ENCODE data around the gene STK11IP.

STK11IP gene

DNA sequence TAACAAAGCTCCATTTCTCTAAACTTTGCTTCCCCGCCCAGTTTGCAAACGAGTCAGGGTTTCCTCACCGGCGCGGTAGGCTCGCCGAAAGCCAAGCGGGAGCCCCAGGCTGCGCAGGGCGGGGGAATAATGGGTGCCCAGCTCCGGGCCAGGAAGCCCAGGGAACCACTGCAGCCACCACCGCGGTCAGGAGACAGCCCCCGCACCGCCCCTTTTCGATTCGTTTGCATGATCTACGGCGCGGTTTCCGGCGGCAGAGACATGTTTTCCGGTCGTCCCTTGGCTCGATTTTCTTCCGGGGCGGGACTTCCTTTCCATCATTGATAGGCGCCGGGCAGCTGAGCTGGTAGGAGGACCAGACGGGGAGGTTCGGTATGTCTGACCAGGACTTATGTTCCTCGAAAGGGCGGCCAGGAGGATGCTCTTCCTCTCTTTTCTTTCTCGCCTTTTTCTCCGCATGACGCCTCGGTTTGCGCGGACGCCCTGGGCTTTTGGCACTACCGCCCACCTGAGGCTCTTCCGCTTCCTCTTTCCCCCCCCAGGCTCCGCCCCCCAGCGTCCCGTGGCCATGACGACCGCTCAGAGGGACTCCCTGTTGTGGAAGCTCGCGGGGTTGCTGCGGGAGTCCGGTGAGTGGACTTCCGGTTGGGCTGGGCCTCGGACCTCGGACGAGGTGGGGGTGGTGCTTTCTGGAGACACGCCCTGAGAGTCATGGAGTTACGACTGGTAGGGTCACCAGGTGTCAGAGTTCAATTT is at the start of gene STK11IP:
STK11IP (plus strand) TSS at position 306 of the 756 bp plus-strand sequence; CDS start at position 569, 263 bp downstream.
- DNase-seq, result peak; percentile 30

DNA sequence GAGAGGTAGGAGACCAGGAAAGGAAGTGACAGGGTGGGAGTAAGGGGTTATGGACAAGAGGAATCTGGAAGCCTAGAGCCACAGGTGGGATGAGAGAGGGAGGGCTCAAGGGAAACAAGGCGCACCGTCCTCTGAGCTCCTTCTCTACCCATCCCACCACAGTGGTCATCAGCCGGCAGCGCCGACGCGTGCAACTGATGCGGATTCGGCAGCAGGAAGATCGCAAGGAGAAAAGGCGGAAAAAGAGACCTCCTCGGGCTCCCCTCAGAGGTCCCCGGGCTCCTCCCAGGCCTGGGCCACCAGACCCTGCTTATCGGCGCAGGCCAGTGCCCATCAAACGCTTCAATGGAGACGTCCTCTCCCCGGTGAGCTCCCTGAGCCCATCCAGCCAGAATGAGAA is 48.7 kb upstream of the STK11IP start:
- DNase-seq, result no peak

DNA sequence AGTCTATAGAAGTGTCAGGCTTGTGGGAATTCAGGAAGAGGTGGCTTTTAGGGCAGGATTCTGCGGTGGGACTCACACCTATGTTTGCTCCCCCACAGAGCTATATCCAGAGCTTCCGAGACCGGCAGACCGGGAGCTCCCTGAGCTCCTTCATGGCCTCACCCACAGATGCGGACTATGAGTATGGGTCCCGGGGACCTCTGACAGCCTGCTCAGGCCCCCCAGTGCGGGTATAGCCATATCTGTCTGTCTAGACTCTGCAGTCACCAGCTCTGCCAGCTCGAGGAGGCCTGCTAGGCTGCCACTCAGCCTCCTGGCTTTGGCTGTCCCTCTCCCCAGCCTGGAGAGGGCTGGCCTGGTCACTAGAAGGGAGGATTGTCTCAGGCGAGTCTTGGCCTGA is 48.0 kb upstream of the STK11IP start:
- no peak for DNase-seq

GRCh38 chr2:219551441-219552381 is 45.9 kb upstream of the STK11IP start:
- DNase-seq, result no peak

GRCh38 chr2:219552382-219553167 is 45.1 kb upstream of the STK11IP start:
- DNase-seq, result no peak

DNA sequence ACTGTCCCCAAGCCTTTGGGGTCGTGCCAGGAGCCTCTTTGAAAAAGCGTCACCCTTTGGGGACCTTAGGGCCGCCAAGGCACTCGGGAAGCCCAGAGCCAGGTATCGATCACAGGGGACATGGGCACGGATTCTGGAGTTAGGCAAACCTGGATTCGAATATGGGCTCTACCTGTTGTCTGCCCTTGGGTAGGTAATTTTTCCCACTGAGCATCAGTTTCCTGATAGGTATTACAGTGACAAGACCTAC is 44.6 kb upstream of the STK11IP start:
- no peak for DNase-seq

- DNase-seq, result no peak
Observed at GRCh38 chr2:219553463-219553963, 44.1 kb upstream of the STK11IP start.

DNA sequence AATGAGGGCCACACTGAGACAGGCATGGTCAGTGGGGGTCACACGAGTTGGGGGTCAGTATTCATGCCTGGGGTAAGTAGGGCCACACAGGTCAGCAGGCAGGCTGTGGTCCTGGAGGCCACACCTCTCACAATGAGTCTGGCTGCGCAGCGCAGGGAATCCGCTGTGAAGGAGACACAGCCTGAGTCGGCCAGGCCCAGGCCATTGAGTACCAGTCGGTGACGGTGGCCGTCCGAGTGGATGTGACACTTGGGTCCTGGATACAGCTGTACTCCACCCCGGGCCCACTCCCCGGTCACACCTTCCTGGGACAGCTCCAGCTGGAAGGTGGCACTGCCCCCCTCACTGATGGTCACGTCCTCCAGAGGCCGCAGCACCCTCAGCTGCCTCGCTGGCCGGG is 43.3 kb upstream of the STK11IP start:
- no peak for DNase-seq

DNA sequence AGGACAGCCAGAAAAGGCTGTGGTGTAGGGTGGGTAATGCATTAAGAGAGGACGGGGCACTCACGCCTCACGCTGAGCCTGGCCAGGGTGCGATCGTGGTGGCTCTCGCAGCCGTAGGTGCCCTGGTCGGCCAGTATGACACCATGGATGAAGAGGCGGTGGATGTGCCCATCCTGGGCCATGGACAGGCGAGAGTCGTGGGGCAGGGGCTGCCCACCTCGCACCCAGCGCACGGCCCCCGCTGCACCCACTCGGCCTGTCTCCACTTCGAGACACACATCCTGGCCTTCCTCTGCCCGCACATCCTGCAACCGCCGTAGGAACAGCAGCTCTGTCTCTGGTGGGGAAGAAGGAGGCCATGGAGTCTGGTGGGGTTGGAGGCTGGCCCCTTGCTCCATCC is 41.7 kb upstream of the STK11IP start:
- DNase-seq, result no peak

GRCh38 chr2:219556413-219556812 is 41.2 kb upstream of the STK11IP start:
- no peak for DNase-seq

GRCh38 chr2:219557320-219557719 is 40.3 kb upstream of the STK11IP start:
- DNase-seq, result no peak

GRCh38 chr2:219557791-219558785 is 39.6 kb upstream of the STK11IP start:
- no peak for DNase-seq

GRCh38 chr2:219559156-219559915 is 38.3 kb upstream of the STK11IP start:
- no peak for DNase-seq

DNA sequence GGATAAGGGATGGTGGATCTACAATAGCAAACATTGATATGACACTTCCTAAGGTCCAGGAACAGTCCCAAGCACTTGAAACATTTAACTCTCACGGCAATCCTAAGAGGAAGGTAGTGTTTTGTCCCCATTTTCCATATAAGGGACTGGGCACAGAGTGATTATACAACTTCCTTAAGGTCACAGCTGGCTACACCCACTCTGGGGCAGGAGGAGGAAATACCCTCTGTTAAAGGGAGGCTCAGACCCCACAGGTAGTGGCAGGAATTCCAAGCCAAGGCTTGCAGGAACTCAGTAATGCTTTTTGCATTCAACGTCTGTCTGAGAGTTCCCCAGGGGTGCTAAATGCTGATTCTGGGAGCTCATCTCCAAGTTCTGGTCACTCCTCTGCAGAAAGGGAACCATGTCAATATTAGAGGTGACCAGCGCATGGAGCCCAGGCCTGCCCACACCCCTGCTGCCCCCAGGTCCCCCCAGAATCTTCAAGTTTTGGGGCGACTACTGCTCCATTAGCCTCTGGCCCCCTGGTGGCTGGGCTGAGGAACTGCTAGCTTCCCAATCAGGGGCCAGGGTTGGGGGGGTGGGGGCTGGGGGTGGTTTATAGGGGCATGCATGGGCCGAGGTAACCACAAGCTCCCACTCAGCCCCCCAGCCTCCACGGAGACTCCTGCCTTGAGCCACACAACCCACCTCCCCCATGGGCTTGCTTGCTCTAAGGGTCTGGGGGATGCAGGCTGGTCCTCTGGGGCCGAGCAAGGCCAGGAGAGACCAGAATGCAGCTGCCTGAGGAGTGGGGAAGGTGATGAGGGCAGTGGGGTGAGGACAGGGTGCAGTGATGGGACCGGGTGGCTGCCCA is 37.4 kb upstream of the STK11IP start:
- DNase-seq, result no peak

GRCh38 chr2:219560893-219561178 is 36.8 kb upstream of the STK11IP start:
- DNase-seq, result no peak

DNA sequence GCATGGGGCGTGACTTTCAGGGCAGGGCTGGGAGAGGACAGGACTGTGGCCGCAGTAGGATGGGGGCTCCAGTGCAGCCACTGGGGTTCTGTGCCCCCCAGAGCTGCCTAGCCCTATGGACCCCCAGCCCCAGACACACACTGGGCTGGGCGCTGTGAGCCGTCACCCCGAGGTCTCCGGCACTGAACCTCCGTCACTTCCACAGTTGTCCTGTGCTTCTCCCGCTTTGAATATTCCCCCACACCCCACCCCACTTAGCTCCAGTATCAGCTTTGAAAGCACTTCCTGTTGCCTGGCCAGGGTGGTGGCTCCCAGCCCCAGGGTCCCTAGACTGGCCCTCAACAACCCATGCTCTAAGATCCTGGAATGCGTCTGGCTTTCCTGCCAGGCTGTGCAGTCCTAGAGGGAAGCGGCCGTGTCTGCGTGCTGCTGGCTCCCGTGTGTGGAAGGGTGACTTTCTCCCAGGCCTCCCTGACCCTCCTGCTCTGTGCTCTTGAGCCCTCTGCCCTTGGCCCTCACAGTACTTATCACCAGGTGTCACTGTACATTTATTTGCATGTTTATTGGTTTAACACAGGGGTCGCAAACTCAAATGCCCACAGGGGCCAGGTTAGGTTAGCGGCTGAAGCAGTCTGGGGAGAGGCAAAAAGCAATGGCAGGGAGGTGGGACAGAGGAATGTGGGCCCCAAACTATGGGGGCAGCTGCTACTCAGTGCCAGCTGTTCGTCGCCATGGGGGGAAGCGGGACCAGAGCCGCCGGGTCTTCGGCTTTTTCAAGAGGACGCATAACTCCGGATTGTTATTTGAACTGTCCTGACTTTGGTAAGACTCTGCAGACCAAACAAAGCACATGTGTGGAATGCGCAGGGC is 36.2 kb upstream of the STK11IP start:
- no peak for DNase-seq

DNA sequence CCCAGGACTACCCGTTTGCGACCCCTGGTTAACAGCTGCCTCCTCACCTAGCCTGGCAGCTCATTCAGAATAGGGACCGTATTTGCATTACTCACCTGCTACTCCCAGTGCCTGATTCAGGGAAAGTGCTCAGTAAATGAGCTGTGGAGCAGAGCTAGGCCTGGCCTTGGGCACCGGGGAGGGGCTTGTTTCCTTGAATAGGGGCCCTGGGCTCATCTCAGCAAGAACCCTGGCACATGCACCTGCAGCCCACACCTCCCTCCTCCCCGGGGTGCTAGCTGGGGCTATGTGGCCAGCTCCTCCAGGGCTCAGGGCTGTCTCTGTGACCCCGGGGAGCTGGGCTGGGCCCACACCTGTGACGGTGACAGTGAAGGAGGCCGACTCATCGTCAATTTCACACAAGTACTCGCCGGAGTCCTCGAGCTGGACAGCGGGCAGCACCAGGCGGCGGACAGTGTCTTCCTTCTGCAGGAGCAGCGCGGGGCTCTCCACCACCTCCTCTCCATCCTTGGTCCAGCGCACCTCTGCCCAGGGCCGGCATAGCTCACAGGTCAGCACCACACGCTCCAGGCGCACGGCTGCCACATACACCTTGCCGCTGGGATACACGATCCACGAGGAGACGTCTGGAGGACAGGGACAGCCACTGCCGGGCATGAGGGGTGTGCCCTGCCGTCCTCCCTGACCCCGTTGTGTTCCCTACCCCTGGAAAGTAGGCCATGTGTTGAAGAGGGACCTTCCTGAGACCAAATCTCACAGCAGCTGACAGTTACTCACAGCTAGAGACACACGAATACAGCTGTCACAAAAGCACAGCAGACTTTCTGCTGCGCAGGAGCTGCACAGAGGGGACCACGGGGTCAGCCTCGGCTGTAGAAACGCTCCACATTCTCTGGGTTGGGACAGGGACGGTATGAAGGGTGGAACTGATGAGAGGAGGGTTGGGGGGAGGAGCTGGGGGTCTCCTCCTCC is 35.3 kb upstream of the STK11IP start:
- DNase-seq, result no peak

GRCh38 chr2:219563271-219563928 is 34.3 kb upstream of the STK11IP start:
- DNase-seq, result no peak

All from NCI-H187 treated with DMSO at 0.1 percent for 48 hours (cell line).